NCI-H526 treated with DMSO at 0.1 percent for 48 hours (cell line): ENCODE data around the gene COL27A1.

Source experiments
- DNase-seq: peaks from one replicate; lab custom pipeline; 2025; lab: John Stamatoyannopoulos, UW

The COL27A1 gene

GRCh38 chr9:114168281-114169028 lies 13.1 kb downstream of the COL27A1 start:
- DNase-seq: no peak

GRCh38 chr9:114169029-114169951 lies 14.0 kb downstream of the COL27A1 start:
- DNase-seq: no peak

DNA sequence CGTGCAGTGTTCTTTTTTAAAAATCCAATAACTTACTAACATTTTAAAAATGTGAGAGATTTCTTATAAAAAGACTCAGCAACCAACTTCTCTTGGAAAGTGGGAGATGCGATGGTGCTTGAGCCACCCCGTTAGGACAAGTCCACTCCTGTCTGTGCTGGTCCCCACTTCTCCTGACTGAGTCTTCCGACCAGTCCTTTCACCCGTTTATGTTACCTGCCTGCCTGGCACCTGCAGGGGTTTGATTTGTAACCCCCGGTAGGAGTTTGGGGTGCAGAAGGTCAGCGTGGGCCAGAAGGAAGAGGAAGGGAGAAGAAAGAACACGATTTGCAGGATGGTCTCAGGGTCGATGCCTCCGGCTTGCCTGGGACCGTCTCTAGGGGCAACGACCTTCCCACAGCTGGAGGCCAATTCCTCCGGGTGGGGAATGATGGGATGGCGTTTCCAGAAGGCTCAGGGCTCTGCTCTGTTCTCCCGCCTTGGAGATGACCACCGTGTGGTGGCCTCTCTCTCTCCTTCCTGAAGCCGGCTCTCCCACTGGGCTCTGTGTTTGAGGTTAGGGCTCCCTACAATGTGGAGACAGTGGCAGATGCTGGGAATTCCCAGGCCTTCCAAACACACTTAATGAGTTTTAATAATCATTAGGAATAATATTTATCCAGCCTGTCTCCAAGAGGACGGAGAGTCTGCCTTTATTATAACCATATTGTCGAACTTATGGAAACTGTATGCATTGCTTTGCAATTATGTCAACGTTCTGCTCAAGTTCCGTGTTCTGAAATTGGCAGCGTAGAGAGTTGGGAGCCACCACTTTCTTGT lies 14.8 kb downstream of the COL27A1 start:
- no peak for DNase-seq

- no peak for DNase-seq
Measured at GRCh38 chr9:114170771-114171461, 15.6 kb downstream of the COL27A1 start.

DNA sequence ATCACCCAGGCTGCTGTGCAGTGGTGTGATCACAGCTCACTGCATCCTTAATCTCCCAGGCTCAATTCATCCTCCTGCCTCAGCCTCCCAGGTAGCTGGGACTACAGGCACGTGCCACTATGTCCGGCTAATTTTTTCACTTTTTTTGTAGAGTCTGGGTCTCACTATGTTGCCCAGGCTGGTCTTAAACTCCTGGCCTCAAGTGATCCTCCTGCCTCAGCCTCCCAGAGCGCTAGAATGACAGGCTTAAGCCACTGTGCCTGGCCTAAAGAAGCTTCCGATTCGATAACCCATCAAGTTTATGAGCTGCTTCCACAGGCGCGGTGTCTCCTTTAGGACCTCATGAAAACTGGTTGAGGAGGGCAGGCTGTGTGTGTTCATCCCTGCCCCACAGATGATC lies 16.2 kb downstream of the COL27A1 start:
- no peak for DNase-seq

DNA sequence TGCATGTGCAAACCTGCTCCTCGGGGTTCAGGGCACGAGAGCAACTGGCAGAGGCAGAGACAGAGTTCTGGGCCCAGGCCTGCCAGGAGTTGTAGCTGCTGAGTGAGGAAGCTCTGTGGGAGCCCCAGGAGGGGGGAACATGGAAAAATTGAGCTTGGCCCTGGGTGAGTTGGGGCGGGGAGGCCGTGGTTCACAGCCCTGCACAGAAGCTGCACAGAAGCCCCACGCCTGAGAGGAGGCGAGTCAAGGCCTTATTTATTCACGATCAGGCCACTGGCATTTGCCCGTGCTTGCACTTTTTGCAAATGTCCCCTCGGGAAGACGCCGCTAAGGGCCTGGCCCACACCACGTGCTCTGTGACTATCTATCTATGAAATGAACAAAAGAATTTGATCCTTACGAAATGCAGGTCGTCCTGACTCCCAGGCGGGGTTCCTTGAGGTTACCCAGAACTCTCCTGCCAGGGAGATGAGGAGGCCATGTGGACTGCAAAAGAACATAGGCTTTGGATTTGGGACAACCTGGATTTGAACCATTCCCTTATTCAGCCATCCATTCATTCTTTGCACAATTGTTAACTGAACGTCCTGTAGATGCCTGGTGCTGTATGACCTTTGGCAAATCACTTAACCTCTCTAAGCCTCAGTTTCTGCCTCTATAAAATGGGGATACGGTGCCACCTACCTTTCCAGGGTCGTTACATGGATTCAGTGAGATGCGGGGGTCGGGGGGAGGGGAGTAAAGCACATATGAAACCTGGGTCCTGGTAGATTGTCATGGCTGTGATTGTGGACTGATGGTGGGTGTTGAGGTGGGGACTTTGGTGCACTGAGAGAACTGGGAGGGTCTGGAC lies 17.9 kb downstream of the COL27A1 start:
- DNase-seq: no peak

DNA sequence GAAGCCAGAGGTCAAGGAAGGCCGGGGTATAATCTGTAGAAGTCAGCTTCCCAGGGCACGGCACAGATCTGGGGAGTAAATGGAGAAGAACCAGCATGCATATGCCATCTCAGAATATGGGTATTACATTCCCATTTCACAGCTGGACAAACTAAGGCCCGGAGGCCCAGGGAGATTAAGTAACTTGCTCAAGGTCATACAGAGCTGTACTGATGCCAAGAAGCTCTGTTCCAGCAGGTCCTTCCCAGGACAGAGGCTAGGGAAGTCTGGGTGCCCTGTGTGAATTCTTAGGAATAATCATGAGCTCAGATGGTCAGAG lies 19.2 kb downstream of the COL27A1 start:
- no peak for DNase-seq

GRCh38 chr9:114174876-114175771 lies 19.8 kb downstream of the COL27A1 start:
- no peak for DNase-seq

DNA sequence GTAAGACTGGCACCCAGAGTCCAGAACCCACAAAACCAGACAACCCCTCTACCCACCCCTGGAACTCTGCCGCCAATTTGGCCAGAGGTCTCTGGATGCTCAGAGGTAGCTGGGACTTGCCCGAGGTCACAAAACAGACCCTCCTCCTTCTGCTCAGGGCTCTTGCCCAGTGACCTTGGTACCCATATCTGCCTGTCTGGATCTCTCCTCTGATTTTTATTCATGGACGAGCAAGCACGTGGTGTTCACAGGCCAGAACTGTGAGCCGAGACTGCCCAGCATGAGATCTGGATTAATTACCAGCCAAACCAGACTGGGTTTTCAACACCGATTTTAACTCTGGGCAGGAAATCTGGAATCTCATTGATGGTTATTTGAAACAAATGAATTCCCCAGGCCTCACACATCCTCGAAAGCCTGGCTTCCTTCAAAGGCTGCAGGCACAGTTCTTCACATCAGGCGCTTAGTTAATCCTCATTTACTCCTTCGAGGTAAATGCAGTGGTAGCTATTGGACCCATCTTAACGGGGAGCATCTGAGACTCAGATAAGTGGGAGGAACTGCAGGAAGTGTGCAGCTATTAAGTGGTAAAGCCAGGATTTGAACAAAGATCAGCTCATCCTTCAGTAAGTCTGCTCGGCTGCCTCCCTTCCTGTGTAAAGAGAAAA lies 21.4 kb downstream of the COL27A1 start:
- no peak for DNase-seq

DNA sequence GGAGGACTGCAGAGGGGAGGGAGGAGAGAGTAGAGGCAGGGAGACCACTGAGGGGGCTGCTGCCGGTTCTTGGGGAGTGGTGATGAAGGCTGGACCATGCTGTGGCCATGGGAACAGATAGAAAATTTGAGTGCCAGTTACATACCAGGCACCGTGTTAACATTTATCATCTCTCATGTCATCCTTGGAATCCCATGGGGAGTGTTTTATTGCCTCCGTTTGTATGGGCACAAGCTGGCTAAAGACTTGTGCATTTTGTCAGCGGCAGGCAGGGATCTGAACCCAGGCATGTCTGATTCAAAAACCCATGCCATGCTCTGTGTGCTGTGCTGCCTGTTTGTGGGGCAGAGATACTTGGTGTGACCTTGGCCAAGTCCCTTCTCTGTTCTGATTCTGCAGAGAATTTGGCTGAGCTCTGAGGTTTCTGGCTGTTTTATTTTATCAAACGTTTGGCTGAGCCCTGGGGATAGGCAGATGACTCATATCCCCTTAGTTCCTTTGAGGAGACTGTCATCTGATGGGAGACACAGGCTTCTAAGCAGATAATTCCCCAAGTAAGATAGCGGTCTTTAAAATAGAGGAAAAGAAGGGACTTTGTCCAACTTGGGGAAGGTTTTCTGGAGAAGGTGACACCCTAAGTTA lies 22.2 kb downstream of the COL27A1 start:
- no peak for DNase-seq

GRCh38 chr9:114178076-114178475 lies 22.7 kb downstream of the COL27A1 start:
- DNase-seq: no peak

DNA sequence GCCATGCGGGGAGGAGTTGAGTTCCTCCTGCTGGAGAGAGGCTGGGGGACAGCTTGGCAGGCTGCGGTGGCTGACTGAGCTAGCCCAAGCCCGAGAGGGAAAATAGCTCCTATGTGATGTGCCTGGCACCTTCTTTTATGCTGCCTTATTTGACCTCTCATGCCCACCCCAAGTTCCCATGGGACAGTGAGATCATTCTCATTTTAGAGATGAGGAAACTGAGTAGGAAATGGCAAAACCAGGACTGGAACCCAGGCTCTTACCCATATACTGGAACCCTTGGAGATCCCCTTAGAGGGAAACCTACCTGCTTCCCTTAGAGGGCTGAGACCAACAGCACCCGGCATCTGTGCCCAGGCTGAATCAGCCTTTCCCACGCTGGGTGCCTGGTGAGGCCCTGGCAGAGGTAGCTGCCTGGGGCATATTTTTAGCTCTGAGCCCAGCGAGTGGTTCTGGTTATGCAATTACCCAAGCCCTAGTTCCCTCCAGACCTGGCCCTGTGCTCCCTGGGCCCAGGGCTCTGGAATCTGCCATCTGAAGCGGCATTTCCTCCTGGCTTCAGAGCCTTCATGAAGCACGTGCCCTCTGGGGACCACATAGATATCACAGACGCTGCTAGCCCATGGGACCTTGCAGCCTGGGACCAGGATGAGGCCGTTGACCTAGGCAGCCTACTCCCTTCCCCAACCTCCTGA lies 23.6 kb downstream of the COL27A1 start:
- DNase-seq: no peak

GRCh38 chr9:114179516-114179915 lies 24.2 kb downstream of the COL27A1 start:
- DNase-seq: no peak

GRCh38 chr9:114180696-114181606 lies 25.6 kb downstream of the COL27A1 start:
- DNase-seq: no peak

DNA sequence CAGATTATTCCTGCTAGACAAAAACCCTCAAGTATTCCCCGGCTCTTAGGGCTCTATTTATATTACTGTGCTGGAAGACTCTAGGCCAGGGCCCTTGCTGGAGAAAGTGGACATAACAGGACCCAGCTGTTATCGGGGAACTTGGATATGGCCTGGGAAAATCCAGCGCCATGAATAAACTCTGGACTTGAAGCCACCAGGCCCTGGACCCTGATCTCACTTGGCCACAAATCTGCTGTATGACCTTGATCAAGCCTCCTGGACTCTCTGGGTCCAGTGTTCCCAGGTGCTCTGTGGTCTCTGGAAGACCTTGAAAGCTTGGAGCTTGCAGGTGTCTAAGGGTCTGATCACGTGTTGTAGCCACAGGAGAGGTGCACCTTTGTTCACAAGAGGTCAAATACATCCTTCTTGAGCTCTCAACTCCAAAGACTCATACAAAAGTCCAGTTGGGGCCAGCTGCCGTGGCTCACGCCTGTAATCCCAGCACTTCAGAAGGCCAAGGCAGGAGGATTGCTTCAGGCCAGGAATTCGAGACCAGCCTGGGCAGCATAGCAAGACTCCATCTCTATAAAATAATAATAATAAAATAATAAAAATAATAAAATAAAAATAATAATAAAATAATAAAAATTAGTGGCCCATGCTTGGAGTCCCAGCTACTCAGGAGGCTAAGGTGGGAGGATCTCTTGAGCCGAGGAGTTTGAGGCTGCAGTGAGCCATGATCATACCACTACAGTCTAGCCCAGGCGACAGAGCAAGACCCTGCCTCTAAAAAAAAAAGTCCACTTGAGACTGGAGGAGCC lies 26.5 kb downstream of the COL27A1 start:
- no peak for DNase-seq

DNA sequence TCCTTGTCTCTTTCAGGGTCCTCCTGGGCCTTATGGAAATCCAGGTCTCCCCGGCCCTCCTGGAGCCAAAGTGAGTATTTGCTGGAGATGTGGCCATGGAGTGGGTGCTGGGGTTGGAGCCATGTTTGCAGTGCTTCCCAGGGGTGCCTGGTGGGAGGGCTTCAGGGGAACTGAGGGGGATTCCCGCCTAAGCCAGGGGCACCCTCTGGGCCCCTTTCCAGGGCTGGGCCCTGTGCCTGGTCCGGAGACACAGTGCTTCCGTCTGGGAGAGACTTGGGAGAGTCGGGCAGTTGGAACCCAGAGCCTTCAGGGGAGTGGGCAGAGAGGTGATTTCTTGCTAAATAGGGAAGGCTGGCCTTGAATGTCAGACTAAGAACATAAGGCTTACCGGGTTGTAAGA lies 27.7 kb downstream of the COL27A1 start:
- DNase-seq: no peak
